Measurements from ENCODE around the gene WDFY2.

Gene WDFY2

GRCh38 chr13:51724721-51725120, 140.5 kb downstream of the WDFY2 start:
- Histone ChIP-seq H3K9me3 (ENCODE audit: insufficient read depth, low read length) (no peaks in the 10 kb centered on the region), H3K79me2 (ENCODE audit: low read length) (no peaks in the 10 kb centered on the region)
- no peak for TF ChIP-seq EZH2phosphoT487 (IDR thresholded peaks at IDR 0.05; ENCODE audit: low read depth)
- TF ChIP-seq, protein P1, sequence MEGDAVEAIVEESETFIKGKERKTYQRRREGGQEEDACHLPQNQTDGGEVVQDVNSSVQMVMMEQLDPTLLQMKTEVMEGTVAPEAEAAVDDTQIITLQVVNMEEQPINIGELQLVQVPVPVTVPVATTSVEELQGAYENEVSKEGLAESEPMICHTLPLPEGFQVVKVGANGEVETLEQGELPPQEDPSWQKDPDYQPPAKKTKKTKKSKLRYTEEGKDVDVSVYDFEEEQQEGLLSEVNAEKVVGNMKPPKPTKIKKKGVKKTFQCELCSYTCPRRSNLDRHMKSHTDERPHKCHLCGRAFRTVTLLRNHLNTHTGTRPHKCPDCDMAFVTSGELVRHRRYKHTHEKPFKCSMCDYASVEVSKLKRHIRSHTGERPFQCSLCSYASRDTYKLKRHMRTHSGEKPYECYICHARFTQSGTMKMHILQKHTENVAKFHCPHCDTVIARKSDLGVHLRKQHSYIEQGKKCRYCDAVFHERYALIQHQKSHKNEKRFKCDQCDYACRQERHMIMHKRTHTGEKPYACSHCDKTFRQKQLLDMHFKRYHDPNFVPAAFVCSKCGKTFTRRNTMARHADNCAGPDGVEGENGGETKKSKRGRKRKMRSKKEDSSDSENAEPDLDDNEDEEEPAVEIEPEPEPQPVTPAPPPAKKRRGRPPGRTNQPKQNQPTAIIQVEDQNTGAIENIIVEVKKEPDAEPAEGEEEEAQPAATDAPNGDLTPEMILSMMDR (IDR thresholded peaks at IDR 0.05; ENCODE audit: low read depth, low read length): no peak

DNA sequence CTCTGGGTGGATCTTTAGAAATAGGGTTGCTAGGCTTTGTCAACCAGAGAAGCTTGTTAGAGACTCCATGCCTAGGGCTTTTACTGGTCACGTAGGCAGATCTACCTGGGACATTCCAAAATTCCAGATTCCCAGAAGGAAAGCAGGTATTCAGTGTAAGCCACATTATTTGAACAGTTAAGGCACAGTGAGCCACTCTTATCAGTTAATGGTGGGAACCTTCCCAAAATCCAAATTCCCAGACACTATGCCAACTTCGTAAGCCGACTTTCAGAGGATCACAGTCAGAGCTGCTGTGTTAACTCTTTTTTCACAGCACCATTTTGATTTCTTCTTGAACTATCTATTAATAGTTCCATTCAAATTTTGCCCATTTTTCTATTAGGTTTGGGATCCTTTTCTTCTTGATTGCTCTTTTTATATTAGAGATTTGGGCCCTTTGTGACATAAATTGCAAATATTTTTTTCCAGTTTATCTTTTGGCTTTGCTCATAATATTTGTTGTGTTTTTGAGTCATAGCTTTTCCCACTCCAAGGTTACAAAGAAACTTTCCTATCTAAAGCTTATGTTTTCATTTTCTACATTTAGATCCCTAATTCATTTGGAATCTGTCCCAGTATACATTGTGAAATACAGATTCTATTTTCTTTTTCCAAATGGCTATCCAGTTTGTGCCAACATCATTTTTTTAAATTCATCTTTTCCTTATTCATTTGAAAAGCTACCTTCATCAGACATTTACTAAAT, 142.4 kb downstream of the WDFY2 start:
- Histone ChIP-seq H2AFZ (ENCODE audit: low read depth, low read length) (no peak overlapping the region), H3K4me1 (ENCODE audit: low read length) (peaks cover 24% of the 10 kb centered on the region), H3K4me2 (ENCODE audit: low read length) (no peak overlapping the region), H3K9me3 (ENCODE audit: insufficient read depth, low read length) (no peaks in the 10 kb centered on the region), H3K9ac (ENCODE audit: low read length) (no peak overlapping the region), H3K4me3 (ENCODE audit: low read length) (no peak overlapping the region), H3K27me3 (ENCODE audit: low read depth, low read length) (no peaks in the 10 kb centered on the region), H4K20me1 (ENCODE audit: insufficient read depth, low read length) (no peaks in the 10 kb centered on the region), H3K27ac (ENCODE audit: low read length) (no peak overlapping the region), H3K79me2 (ENCODE audit: low read length) (no peaks in the 10 kb centered on the region), H3K36me3 (replicated peaks; ENCODE audit: low read depth, low read length) (peaks cover 6% of the 10 kb centered on the region)
- TF ChIP-seq EZH2phosphoT487 (IDR thresholded peaks at IDR 0.05; ENCODE audit: low read depth): no peak
- TF ChIP-seq, protein P1 (IDR thresholded peaks at IDR 0.05; ENCODE audit: low read depth, low read length): no peak

More at GRCh38 chr13:51724721-51725120, 140.5 kb downstream of the WDFY2 start:
- H3K36me3 ChIP-seq (replicated peaks; ENCODE audit: low read depth, low read length): peaks cover 13% of the 10 kb centered on the region
- H3K4me3 ChIP-seq (ENCODE audit: low read length): no peak overlapping the region
- H3K4me1 ChIP-seq (ENCODE audit: low read length): peaks cover 36% of the 10 kb centered on the region
- no peaks in the 10 kb centered on the region for H3K27me3 ChIP-seq (ENCODE audit: low read depth, low read length)
- H2AFZ ChIP-seq (ENCODE audit: low read depth, low read length): no peak overlapping the region
- H4K20me1 ChIP-seq (ENCODE audit: insufficient read depth, low read length): no peaks in the 10 kb centered on the region
- no peak overlapping the region for H3K9ac ChIP-seq (ENCODE audit: low read length)
- no peak overlapping the region for H3K4me2 ChIP-seq (ENCODE audit: low read length)
- H3K27ac ChIP-seq (ENCODE audit: low read length): no peak overlapping the region

DNA sequence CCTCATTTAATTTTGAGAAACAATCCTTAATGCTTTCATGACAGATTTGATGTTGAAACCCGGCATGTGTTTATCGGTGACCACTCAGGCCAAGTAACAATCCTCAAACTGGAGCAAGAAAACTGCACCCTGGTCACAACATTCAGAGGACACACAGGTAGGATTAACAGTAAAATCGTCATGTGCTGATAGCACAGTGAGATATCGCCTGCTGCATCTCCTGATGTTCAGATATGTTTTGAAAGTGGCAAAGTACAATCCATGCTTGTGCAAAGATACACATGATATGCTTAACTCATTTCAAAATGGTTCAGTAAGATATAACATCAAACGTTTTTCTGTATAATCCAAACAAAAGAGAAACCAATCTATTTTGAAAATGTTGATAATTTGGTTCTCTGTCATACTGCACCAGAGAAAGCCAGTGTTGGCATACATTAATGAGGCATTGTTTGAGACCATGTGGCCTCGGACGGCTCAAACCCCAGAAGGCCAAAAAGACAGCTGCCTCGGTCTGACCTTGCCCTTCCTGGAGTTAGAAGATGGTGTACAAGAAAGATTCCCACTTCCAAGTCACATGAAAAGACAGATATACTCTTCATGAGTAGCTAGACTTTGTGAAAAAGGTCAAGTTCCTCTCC, 143.5 kb downstream of the WDFY2 start:
- Histone ChIP-seq H3K4me2 (ENCODE audit: low read length) (no peak overlapping the region), H3K4me3 (ENCODE audit: low read length) (no peak overlapping the region), H3K9me3 (ENCODE audit: insufficient read depth, low read length) (no peaks in the 10 kb centered on the region), H3K79me2 (ENCODE audit: low read length) (no peaks in the 10 kb centered on the region), H3K27ac (ENCODE audit: low read length) (no peak overlapping the region), H3K36me3 (replicated peaks; ENCODE audit: low read depth, low read length) (peaks cover 9% of the 10 kb centered on the region), H3K4me1 (ENCODE audit: low read length) (peaks cover 12% of the 10 kb centered on the region), H4K20me1 (ENCODE audit: insufficient read depth, low read length) (no peaks in the 10 kb centered on the region), H3K9ac (ENCODE audit: low read length) (no peak overlapping the region), H3K27me3 (ENCODE audit: low read depth, low read length) (no peaks in the 10 kb centered on the region), H2AFZ (ENCODE audit: low read depth, low read length) (no peak overlapping the region)
- TF ChIP-seq, protein P1 (IDR thresholded peaks at IDR 0.05; ENCODE audit: low read depth, low read length): no peak
- TF ChIP-seq EZH2phosphoT487 (IDR thresholded peaks at IDR 0.05; ENCODE audit: low read depth): no peak

GRCh38 chr13:51728275-51728673, 144.0 kb downstream of the WDFY2 start:
- Histone ChIP-seq H3K4me3 (ENCODE audit: low read length) (no peak overlapping the region), H3K9me3 (ENCODE audit: insufficient read depth, low read length) (no peaks in the 10 kb centered on the region), H3K4me1 (ENCODE audit: low read length) (peaks cover 7% of the 10 kb centered on the region), H3K79me2 (ENCODE audit: low read length) (no peaks in the 10 kb centered on the region), H3K27me3 (ENCODE audit: low read depth, low read length) (no peaks in the 10 kb centered on the region), H4K20me1 (ENCODE audit: insufficient read depth, low read length) (no peaks in the 10 kb centered on the region), H2AFZ (ENCODE audit: low read depth, low read length) (no peak overlapping the region), H3K27ac (ENCODE audit: low read length) (no peak overlapping the region), H3K36me3 (replicated peaks; ENCODE audit: low read depth, low read length) (peaks cover 9% of the 10 kb centered on the region), H3K4me2 (ENCODE audit: low read length) (no peak overlapping the region), H3K9ac (ENCODE audit: low read length) (no peak overlapping the region)
- TF ChIP-seq, protein P1 (IDR thresholded peaks at IDR 0.05; ENCODE audit: low read depth, low read length): no peak
- no peak for TF ChIP-seq EZH2phosphoT487 (IDR thresholded peaks at IDR 0.05; ENCODE audit: low read depth)
